Measurements from ENCODE around the gene OSGIN1. TPM values are rescaled to one million over a fixed set of nuclear protein-coding genes. Genes with fewer than 3 reads are reported as not detected.

Gene OSGIN1
- total and polyA plus RNA-seq, 3 donors from 2014 or later = 12.3 to 18.5 (median 13.5) TPM

DNA sequence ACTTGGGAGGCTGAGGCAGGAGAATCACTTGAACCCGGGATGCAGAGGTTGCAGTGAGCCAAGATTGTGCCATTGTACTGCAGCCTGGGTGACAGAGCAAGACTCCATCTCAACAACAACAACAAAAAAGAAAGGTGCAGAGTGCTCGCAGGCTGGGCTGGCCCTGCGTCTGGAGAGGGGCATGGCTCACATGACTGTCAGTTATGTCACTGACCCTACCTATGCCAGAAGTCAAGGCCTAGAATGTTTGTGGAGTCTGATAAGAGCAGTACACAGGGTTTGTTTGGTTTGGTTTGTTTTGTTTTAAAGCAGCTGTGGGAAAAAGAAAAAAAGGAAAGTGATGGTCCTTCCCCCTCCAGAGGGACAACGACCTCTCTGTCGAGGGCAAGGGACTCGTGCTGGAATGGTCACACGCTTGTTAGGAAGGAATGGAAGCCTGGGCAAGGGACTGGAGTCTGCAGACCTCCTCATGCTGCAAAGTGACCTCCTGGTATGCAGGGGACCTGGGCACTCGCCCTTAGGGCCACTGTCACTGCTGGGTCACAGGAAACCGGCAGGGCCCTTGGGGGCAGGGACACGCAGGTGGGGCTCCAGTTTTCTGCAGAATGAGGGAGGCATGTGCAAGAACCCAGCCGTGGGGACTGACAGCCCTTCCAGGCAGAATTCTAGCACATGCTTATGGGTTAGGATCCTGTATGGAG, 10.1 kb upstream of the OSGIN1 start:
- intact Hi-C loops (cut with DNase I; ENCODE audit: low total_unique reads) = no loop called here
- no peak overlapping the region for H3K27ac ChIP-seq
- H3K4me1 ChIP-seq = peaks cover 2% of the 10 kb centered on the region
- no peaks in the 10 kb centered on the region for H3K27me3 ChIP-seq
- 51 to 63% methylated on average over 8 to 11 of the region's 11 CpGs for WGBS, 2 donors
- H3K36me3 ChIP-seq (ENCODE audit: low read depth, missing control alignments) = no peaks in the 10 kb centered on the region
- H3K9me3 ChIP-seq = no peaks in the 10 kb centered on the region
- DNase-seq = no peak
- no peak overlapping the region for H3K4me3 ChIP-seq
- TF ChIP-seq, protein P1, sequence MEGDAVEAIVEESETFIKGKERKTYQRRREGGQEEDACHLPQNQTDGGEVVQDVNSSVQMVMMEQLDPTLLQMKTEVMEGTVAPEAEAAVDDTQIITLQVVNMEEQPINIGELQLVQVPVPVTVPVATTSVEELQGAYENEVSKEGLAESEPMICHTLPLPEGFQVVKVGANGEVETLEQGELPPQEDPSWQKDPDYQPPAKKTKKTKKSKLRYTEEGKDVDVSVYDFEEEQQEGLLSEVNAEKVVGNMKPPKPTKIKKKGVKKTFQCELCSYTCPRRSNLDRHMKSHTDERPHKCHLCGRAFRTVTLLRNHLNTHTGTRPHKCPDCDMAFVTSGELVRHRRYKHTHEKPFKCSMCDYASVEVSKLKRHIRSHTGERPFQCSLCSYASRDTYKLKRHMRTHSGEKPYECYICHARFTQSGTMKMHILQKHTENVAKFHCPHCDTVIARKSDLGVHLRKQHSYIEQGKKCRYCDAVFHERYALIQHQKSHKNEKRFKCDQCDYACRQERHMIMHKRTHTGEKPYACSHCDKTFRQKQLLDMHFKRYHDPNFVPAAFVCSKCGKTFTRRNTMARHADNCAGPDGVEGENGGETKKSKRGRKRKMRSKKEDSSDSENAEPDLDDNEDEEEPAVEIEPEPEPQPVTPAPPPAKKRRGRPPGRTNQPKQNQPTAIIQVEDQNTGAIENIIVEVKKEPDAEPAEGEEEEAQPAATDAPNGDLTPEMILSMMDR (IDR thresholded peaks at IDR 0.05) = no peak
- no peak for TF ChIP-seq POLR2A (IDR thresholded peaks at IDR 0.05)

DNA sequence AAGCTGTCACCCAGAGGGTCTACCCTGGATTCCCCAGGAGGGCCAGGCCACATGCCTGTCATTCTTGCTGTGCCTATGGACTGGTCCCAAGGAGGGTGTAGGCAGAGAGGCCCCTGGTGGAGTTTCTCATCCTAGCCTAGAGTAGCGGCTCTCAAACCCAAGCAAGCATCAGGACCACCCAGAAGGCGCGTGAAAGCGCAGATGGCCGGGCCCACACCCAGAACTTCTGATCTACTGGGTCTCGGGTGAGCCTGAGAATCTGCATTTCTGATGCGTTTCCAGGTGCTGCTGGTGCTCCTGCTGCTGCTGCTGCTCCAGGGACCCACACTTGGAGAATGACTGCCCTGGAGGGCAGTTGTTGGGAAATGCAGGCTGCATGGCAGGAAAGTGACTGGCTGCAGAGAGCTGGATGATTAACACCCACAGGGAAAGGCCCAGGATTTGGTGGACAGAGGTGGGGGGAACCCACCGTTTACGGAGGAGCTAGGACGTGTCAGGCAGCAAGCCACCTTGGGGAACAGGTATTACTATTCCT, 9.5 kb upstream of the OSGIN1 start:
- Histone ChIP-seq H3K27me3 (no peaks in the 10 kb centered on the region), H3K27ac (no peak overlapping the region), H3K4me1 (peaks cover 2% of the 10 kb centered on the region), H3K9me3 (no peaks in the 10 kb centered on the region), H3K4me3 (no peak overlapping the region), H3K36me3 (ENCODE audit: low read depth, missing control alignments) (no peaks in the 10 kb centered on the region)
- DNase-seq = no peak
- intact Hi-C loops (cut with DNase I; ENCODE audit: low total_unique reads) = no loop called here
- no peak for TF ChIP-seq POLR2A (IDR thresholded peaks at IDR 0.05)
- TF ChIP-seq, protein P1 (IDR thresholded peaks at IDR 0.05) = no peak
- WGBS, 2 donors = 60 to 88% methylated on average over 9 to 10 of the region's 10 CpGs

DNA sequence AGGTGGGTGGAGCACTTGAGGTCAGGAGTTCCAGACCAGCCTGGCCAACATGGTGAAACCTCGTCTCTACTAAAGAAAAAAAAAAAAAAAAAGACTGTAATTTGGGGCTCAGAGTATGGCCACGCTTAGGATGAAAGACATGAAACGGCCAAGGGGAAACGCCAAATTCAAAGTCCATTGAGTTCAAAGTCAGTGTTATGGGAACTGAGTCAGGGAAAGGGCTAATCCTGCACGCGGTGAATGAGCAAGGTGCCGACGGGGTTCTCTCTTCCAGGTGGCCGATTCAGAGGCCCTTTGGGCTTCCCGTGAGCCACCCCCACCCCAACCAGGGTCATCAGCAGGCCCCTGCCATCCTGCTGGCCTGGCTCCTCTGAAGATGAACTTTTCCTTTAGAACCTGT, 7.5 kb upstream of the OSGIN1 start:
- no peaks in the 10 kb centered on the region for H3K27me3 ChIP-seq
- intact Hi-C loops (cut with DNase I; ENCODE audit: low total_unique reads) = no loop called here
- no peaks in the 10 kb centered on the region for H3K36me3 ChIP-seq (ENCODE audit: low read depth, missing control alignments)
- no peak for TF ChIP-seq POLR2A (IDR thresholded peaks at IDR 0.05)
- TF ChIP-seq, protein P1 (IDR thresholded peaks at IDR 0.05) = no peak
- peaks cover 2% of the 10 kb centered on the region for H3K4me1 ChIP-seq
- 84 to 93% methylated on average over 9 to 10 of the region's 10 CpGs for WGBS, 2 donors
- no peak for DNase-seq
- H3K27ac ChIP-seq = no peak overlapping the region
- H3K4me3 ChIP-seq = no peak overlapping the region
- H3K9me3 ChIP-seq = no peaks in the 10 kb centered on the region

DNA sequence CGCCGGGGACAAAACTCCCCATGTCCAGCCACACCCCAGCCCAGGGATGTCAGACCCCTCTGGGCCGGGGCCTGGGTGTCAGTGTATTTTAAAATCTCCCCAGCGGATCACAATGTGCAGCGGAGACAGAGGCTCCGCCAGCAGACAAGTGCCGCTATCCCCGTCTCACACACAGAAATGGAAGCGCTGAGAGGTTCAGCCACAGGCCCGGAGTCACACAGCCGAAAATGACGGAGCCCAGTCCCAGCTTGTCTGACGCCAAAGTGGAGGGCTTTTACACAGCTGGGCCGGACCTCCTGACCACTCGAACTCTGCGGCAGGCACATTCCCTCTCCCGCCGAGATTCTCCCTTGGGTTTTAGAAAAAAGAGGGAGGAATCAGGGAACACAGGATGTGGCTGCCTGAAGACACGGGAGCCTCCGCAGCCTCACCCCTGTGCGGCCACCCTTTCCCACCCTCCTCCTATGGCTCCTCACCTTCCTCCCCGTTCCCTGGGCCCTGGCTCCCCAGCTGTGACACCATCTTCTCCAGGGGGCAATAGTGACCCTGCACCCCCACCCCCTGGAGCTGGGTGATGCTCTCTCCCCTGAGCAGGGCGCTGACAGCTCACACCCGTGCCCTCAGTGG, 6.8 kb upstream of the OSGIN1 start:
- Histone ChIP-seq H3K27ac (no peak overlapping the region), H3K4me3 (no peak overlapping the region)
- intact Hi-C loops (cut with DNase I; ENCODE audit: low total_unique reads) = no loop called here

More for the DNA sequence above, 6.8 kb upstream of the OSGIN1 start:
- Histone ChIP-seq H3K4me1 (peaks cover 2% of the 10 kb centered on the region), H3K36me3 (ENCODE audit: low read depth, missing control alignments) (no peaks in the 10 kb centered on the region), H3K27me3 (no peaks in the 10 kb centered on the region), H3K9me3 (no peaks in the 10 kb centered on the region)
- no peak for DNase-seq
- no peak for TF ChIP-seq POLR2A (IDR thresholded peaks at IDR 0.05)
- TF ChIP-seq, protein P1 (IDR thresholded peaks at IDR 0.05) = no peak
- 72 to 82% methylated on average over 13 to 24 of the region's 24 CpGs for WGBS, 2 donors
